RKO (cell line): ENCODE data around the gene SHROOM1.
A peak's percentile ranks its signal among the peaks of the same experiment; 100 is the strongest.

Experiments used
- DNase-seq: peaks from one replicate; pipeline ENCODE4 v3.0.0-alpha.2; 2016; ENCODE audit warnings: low spot score

SHROOM1 gene

GRCh38 chr5:132850066-132850465 lies 19.6 kb upstream of the SHROOM1 start:
- DNase-seq: peak; percentile 48

DNA sequence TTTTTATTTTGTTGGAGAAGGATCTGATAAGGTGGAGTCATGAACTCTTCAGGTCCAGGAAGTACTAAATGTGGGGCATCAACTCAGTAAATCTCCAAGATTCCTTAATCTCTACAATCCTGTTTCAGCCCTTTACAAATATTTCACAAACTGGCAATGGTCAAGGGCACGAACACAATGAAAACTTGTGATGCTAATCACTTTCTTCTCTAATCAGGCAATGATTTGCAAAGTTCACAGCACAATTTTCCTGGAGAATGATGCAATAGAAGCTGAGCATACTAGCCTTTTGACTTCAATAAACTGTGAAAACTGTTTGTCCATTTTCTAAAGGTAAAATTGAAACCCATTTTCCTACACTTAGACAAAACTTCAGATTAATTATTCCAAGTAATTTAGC lies 18.9 kb upstream of the SHROOM1 start:
- no peak for DNase-seq

DNA sequence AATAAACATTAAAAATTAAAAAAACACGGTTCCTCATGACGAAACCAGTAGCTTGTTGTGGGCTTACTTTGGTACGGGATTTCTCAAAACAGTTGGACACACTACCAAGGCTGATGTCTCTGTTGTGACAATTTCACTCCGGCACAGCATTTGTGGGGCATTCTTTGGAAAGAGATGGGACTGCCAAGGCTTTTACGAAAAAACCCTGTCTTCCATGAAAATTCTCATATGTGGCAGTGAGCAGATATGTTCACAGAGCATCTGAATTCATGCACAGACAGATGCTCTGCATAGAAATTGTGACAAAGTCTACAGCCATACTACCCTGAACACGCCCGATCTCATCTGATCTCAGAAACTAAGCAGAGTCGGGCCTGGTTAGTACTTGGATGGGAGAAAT lies 17.8 kb upstream of the SHROOM1 start:
- DNase-seq: no peak

- DNase-seq: no peak
Measured at GRCh38 chr5:132841305-132841704, 10.9 kb upstream of the SHROOM1 start.

DNA sequence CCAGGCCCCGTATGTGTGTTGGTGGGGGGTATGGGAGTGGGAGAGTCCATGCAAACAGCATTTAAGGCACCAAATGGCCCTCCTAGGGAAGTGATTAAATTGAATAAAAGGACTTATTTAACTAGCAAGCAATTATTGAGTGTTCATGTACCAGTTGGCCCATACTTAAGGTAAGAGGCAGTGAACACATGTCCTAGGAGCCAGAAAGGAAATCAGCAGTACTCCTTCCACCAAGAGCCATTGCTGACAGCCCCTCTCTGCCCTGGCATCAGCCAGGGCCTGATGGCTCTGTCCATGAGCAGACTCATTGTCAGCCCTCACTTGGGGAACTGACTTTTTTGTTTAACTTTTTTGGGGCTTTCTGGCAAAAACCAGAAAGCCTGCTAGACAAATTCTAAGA lies 10.4 kb upstream of the SHROOM1 start:
- DNase-seq: no peak

- DNase-seq: no peak
Measured at GRCh38 chr5:132840313-132840712, 9.9 kb upstream of the SHROOM1 start.

DNA sequence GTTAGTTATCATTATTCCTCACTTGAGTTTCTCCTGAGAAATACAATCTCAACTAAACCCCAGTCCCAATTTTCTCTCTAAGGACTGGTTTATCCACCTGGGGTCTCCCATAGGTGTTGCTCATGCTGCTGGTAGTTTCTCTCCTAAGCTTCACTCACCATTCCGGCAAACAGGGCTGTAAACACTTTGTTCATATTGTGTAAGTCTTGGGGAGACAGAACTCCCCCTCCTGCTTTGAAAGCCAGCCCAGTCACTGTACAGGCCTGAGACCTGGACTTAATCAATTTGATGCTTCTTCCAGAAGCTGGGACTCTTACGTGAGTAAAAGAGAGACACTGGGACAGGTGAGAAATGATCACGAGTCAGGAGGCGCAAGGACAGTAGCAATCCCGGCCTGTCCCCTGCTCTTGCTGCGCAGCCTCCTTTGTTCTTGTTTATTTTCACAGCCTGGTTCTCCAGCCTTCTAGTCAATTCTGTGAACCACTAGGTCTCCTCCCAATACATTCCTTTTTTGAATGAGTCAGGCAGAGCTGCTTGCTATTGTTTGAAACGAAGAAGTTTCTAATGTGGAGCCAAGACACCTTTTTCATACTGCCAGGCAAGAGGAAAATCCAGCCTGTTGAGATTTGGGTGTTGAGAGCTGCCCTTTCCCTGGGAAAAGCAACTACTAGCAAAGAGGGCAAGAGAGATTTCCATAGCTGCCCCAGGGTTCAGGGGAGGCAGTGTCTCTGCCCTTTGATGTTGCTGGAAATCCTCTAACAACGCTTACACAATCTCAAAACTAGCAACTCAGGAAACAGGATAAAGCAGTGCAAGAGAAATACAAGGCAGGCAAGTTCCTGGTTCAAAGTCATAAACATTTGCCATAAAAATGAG lies 9.2 kb upstream of the SHROOM1 start:
- DNase-seq: no peak

DNA sequence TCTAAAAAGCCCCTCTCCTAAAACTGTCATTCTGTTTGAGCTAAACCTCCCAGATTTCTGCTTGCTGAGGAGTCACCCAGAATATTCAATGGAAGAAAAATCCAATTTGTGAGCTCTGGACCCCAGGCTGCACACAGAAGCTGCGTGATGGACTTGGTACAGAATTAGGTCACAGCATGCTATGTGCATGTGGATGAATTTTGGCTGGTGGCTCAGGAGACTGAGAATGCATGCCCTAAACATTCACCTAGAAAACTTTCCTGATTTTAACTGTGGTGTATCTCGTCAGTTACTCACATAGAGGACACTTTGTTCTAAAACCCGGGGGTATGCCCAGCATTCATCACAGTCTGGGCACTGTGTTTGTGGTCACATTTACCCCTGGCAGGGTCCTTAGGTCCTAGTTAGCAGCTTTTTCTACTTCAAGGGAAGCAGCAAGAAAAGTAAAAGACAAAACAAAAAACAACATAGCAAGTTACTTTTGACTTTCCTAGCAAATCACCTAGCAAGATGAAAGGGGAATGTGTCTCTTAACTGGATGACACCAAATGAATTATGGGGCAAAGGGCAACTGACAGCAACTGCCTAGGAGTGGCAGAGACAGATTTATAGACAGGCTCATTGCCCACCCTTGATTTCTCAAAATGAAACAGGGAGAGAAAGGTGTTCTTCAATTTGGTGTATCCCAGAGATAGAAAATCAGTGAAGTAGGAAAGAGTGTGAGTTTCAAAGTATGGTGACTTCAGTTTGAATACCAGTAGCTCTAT lies 8.3 kb upstream of the SHROOM1 start:
- DNase-seq: no peak

DNA sequence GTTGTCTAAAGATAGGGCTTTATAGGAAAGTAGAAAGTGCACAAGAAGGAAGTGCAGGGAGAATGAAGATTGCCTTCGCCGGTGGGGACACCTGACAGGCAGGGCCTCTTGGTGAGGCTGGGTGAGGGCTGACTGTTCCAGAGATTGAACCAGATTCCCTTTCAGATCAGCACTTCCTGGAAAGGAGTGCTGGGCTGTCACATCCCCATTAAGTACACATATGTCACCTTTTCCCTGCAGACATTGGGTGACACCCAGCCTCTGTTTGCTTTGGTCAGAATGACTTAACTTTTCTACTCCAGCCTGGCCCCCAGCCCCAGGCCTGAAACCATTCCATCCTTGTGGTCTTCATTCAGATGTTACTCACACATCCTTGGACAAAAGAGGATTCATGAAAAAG lies 7.4 kb upstream of the SHROOM1 start:
- no peak for DNase-seq

DNA sequence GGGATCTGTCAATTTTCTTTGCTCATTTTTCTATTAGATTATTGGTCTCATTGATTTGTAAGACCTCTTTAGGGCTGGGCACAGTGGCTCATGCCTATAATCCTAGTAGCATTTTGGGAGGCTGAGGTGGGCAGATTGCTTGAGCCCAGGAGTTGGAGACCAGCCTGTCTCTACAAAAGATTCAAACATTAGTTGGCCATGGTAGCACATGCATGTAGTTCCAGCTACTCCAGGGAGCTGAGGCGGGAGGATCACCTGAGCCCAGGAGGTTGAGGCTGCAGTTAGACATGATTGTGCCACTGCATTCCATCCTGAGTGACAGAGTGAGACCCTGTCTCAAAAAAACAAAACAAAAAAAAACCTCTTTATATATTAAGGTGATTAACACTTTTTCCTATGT lies 6.4 kb upstream of the SHROOM1 start:
- no peak for DNase-seq

DNA sequence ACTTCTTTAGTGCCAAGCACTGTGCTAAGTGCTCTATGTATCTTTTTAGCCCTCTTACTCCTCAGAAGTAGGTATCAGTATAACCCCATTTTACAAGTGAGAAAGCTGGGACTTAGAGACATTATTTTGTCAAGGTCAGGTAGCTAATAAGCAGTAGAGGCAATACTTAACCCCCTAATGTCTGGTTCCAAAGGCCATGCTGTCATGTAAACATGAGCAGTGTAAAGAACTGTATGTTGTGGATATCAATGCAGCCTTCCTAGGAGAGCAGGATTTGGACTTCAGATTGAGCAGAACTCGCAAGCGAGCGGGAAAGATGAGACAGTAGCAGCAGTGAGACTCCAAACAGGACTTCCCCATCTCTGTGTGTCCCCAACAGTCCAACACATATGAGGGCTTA lies 3.6 kb upstream of the SHROOM1 start:
- no peak for DNase-seq

DNA sequence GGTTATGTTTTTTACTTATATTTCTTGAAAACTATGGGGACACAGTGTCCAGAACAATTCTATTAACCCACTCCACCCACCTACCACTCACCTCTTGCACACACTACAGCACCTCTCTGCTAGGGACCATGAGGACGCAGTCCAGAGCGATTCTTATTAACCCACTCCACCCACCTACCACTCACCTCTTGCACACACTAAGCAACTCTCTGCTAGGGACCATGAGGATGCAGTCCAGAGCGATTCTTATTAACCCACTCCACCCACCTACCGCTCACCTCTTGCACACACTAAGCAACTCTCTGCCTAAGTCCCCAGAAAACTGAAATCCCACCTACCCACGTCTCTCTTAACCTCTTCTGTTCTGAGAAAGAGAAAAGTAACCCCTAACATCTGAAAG lies 2.2 kb upstream of the SHROOM1 start:
- no peak for DNase-seq

- no peak for DNase-seq
Measured at GRCh38 chr5:132831095-132831860, 831 bp upstream of the SHROOM1 start.

GRCh38 chr5:132829742-132830435 lies 558 bp downstream of the SHROOM1 start:
- peak; percentile 76 for DNase-seq

DNA sequence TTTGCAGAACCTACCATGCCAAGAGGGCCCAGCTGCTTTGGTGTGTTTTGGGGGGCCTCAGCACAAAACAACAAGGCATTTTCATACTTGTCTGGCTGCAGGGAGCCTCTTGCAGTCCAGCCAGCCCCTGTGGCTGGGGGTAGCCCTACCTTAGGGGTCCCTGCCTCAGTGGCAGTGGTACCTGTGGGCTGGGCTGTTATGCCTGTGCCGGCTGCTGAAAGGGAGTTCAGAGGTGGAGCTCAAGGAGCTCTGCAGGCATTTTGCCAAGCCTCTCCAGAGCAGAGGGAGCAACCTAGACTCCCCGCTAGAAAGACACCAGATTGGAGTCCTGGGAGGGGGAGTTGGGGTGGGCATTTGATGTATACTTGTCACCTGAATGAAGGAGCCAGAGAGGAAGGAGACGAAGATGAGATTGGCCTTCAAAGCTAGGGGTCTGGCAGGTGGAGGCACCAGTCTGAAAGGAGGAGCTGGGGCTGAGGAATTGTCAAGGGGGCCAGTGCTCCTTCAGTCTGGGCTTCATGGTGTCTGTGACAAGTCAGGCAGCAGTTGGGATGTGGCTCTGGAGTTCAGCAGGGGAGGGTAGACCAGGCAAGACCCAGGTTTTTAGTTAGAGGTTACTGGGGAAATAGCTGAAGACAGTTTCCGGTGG lies 1.5 kb downstream of the SHROOM1 start:
- no peak for DNase-seq

DNA sequence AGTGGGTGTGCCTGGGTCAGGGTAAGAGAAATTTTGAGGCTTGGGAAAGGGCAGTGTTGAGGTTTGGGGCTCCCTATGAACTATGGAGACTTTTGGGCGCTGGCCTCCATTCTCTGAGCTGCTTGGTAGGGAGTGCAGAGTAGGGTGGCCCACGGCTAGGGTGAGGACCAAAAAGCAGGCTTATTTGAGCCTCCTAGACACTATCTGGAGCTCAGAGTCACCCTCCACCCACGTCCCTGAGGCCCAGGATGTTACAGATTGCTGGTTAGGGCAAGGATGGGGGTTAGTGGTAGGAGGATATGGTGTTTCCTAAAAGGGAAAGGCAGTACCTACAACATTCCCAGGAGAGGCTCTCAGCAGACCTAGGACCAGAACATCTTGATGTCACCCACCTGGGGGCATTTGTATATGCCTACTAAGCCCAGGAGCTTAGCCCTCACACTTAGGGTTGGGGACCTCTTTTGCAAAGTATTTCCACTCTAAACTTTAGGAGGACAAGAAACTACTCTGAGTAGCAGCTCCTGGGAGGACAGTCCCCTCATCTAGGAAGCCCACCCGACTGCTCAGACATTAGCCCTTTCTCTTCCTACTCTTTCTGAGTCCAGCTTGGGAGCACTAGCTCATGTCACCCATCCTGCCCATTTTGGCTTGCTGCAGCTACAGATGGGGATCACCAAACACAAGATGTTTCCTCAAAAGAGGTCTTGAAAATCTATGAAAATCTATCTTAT lies 2.3 kb downstream of the SHROOM1 start:
- DNase-seq: no peak

GRCh38 chr5:132826424-132827082 lies 3.9 kb downstream of the SHROOM1 start:
- DNase-seq: no peak

DNA sequence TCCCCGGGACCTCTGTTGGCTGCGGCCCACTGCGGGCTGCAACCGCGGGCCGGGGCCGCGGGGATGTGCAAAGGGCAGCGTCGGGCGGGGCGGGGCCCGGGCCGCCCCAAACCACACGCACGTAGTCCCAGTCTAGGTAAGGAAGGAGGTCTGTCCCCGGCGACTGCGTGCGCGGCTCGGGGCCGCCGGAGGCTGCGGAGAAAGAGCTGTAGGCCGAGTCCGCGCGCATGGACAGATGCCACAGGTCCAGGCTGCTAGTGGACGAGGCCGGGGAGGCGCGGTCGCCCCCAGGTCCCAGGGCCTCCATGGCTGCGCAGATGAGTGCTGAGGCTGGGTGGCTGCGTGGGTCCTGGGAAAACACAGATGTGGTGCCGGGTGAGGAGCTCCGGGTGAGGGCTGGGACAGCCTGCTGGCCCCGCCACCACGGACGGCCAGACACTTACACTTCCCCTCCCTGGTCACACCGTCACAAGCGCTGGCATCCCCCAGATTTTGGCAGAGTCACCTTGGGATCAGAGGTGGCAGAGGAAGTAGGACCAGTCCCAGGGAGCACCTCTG lies 4.5 kb downstream of the SHROOM1 start:
- no peak for DNase-seq

DNA sequence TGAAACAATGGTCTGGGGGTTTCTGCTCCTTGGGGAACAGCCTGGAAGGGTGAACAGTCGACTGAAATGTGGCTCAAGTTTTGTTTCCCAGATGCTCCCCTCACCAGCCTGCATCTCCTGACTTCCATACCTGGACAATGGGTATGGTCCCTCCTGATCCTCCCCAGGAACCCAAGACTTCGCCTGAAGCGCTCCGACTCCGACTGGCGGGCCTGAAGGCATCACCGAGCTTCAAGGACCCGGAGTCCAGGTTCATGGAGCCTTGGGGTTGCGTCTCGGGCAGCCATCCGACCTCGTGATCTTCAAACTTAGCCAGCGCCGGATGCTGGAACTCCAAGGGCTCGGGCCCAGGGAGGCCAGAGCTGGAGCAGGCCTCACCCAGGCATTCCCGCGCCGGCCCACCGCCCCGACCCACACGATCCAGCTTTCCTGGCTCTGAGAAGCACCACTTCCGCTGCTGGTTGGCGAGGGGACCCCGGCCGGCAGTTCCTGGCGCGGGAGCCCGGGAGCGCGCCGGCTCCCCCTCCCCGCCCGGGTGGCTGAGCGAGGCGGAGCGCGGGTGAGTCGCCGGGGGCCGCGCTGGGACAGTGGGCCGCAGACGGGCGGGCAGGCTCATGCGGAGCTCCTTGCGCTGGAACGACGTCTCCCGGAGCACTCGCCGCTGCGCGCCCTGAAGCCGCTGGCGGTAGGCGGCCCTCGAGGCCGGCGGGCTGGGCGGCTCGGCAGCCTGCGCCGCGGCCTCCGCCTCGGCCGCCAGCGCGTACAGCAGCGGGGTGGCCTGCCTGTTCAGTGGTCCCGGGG lies 5.2 kb downstream of the SHROOM1 start:
- DNase-seq: no peak
